HG03342 (cell line): ENCODE results near the gene NXPH3.
"Not testable (repeated sequence)": the region's sequence is repeated elsewhere in the genome, so short reads cannot be mapped to it uniquely, and the experiment has no call there.

Experiments
- ATAC-seq: cut with Tn5 transposase; IDR thresholded peaks from one replicate; pipeline ENCODE4 v1.9.1; 2021; ENCODE audit warnings: mild to moderate bottlenecking, moderate library complexity; ENCODE audit not compliant: unreplicated experiment

The NXPH3 gene

GRCh38 chr17:49575679-49576087, at the start of gene NXPH3:
Gene NXPH3, plus strand, starts transcription at chr17:49575871. Its CDS starts 349 bp downstream, at chr17:49576220.
- no peak for ATAC-seq

DNA sequence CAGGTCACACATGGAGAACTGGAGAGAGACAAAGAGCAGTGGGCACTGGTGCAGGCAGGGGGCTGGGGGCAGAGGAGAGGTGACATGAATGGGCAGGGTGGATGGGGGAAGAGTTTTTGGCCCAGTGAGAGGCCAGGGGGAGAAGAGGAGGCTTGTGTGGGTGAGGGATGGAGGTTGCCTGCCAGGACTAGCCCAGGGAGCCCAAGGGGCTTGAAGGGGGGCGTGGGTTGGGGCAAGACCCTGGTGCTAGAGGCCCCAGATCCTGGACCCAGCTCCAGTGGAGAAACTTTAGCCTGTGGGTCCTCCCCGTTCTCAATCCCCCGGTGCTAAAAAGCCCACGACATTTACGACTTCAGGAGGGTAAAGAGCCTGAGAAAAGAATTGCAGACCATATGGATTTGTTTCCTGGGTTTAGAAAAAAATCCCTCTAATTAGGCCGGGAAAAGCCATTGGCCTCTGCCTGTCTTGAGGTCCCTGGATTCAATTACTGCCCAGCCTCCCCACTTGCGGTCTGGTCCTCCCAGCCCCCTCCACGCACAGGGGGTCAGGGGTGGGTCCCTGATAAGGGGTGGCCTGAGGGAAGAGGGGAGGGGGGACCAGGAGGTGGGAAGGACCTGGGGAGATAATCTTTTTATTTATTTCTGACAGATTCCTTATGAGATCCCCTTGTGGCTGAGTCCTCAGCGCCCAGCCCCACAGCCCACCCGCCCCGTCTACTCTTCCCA, 47.6 kb upstream of the NXPH3 start:
- ATAC-seq, result no peak

DNA sequence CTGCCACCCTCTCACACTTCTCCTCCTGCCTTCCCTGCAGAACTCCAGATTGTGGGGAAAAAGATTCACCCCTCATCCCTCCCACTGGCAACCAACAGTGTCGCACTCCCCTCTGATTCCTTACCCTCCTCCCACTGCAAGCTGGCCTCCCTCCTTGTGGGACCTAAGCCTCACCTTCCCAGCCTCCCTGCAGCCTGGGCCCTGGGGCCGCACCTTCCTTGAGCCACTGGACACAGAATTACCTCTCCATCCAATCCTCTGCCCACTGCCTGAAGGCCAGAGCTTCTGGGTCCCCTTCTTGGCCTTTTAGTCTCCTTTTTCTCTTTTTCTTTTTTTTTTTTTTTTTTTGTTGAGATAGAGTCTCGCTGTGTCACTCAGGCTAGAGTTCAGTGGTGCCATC, 46.7 kb upstream of the NXPH3 start:
- no peak for ATAC-seq

DNA sequence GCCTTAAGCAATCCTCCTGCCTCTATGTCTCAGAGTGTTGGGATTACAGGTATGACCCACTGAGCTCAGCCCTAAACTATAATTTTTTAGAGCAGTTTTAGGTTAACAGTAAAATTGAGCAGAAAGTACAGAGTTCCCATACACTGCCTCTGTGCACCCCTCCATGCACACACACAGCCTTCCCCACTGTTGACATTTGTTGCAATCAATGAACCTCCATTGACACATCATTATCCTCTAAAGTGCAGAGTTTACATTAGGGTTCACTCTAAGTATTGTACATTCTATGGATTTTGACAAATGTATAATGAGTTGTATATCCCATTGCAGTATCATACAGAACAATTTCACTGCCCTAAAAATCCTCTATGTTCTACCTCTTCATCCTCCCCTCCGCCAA, 45.6 kb upstream of the NXPH3 start:
- ATAC-seq, result no peak

- no peak for ATAC-seq
Observed at GRCh38 chr17:49543860-49544259, 31.8 kb upstream of the NXPH3 start.

DNA sequence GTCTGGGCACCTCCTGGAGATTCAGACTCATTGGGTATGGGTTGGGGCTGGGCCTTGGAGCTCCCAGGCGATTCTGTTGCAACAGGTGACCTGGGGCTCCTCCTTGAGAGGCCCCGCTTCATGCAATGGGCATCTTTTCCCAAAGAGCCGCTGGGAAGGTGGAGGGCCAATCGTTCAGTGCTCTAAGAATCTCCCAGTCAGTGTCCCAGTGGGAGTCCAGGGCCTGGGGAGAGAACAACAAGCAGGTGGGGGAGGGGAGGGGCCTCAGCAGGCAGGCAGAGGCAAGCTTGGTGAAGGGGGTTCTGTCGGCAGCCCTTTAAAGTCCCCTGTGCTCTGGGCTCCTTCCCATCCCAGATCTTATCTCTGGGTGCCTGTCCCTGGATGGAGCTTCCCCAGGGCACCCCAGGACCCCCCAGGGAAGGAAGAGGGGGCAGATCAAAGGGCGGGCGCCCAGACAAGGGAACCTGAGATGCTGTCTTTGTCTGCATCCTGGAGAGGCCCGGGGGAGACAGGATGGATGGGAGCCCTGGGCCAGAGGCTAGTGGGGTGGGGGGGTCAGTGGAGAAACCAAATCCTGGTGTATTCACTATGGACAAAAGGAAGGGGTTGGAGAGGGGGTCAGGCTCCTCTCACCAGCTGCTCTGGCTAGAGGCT, 30.5 kb upstream of the NXPH3 start:
- no peak for ATAC-seq

- no peak for ATAC-seq
Observed at GRCh38 chr17:49545806-49546545, 29.7 kb upstream of the NXPH3 start.

GRCh38 chr17:49546546-49547535, 28.8 kb upstream of the NXPH3 start:
- no peak for ATAC-seq

DNA sequence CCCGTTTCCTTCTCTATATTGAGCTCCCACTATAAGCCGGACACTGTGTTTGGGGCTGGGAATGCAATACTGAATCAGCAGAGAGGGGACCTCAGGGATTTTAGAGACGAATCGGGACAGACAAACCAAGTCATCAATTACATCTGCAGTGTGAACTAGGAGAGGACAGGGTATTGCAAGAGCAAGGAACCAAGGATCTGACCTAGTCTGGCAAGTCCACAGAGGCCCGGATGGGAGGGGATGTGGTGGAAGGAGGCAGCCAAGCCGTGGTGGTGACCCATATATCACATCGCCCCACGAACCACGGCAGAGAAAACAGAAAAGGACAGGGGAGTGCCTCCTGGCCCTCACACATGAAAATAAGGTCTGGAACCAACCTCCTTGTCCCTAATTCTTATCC, 28.1 kb upstream of the NXPH3 start:
- no peak for ATAC-seq

GRCh38 chr17:49548051-49548505, 27.6 kb upstream of the NXPH3 start:
- ATAC-seq, result no peak

DNA sequence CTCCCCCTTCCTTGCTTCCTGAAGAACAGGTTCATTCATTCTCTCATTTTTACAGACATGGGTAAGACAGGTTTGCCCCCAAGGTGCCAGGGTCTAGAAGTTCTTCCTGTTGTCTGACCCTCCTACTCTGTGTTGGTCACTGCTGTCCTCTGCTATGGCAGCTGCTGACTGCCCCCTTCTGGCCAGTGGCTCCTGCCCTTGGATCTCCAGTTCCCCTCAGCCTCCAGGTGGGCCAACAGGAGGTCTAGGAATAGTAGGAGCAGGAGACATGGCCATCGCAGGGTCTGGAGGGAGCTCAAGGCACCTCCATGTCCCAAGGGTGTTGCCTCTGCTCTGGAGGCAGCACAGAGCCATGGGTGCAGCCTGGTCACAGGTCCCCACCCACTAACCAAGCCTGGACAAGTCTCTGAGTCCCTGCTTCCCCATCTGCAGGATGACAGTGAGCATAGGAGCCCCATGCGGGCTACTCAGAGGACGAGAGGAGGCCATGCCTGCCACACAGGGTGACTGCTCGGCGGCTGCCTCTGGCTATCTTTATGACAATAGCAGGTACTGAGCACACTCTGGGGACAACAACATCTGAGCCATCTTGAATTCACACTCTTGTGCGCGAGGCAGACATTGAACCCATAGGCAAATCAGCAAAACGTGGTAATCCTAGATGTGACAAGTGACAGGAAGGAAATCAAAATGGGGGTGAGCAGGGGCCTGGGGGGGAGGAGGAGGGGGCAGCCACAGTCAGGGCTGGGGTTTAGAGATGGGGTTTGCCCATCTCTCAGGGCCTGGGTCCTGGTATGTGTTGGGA, 27.0 kb upstream of the NXPH3 start:
- no peak for ATAC-seq

DNA sequence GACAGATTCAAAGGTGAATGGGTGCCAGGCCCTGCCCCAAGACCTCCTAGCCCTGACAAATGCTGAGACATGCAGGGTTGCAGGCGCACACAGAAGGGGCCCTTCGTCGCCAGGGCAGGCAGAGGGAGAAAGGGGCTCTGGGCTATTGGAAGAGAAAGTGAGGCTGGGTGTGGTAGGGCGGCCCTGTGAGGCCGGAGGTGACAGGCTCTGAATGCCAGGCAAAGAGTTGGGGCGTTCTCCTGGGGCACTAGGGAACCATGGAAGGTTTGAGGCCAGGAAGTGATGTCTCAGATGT, 26.4 kb upstream of the NXPH3 start:
- no peak for ATAC-seq

- ATAC-seq, result no peak
Observed at GRCh38 chr17:49549691-49550678, 25.7 kb upstream of the NXPH3 start.

GRCh38 chr17:49550764-49551163, 24.9 kb upstream of the NXPH3 start:
- ATAC-seq, result not testable (repeated sequence)

DNA sequence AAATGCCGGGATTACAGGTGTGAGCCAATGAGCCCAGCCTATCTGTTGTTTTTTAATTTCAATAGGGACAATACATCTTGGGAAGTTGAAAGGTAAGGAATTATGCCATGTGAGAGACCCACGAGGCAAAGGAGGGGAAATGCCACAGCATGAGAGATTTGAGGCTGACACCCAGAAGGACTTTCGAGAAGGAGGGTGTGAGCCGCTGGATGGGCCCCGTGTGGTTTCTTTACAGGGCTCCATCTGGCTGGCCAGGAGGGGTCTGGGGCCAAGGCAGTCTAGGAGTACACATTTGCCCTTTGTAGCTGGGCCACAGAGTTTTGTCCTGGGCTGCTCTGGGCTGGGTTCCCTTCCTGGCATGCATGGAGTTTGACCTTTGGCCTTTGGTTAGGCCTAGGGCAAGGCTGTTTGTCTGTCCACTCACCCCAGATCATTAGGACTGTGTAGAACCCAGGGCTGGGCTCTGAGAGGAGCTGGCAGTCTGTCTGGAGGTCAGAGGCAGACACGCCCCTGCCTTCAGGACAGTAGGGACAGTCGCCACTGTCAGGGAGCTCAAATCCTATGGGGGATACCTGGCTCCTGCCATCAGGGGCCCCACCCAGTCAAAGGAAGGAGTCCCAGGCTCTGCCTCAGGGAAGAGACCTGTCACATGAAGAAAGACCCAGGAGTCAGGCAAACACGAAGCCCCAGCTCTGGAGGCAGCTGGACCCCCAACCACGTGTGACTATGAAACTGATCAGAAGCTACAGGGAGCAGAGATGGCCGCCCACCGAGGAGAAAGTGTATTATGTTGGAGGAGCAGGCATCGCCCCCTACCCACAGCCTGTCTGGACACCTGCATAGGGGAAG, 24.2 kb upstream of the NXPH3 start:
- no peak for ATAC-seq

GRCh38 chr17:49552070-49552751, 23.5 kb upstream of the NXPH3 start:
- no peak for ATAC-seq

- ATAC-seq, result no peak
Observed at GRCh38 chr17:49553676-49554335, 21.9 kb upstream of the NXPH3 start.
